SH-SY5Y (cell line): ENCODE results near the gene SYN1.

Experiments
- GATA2 ChIP-seq: IDR thresholded peaks from 2 replicates; pipeline ENCODE4 v1.6.1; 2011; ENCODE audit warnings: mild to moderate bottlenecking, low read depth, low read length
- GATA3 ChIP-seq: IDR thresholded peaks from 2 replicates; pipeline ENCODE4 v1.6.1; 2011; ENCODE audit warnings: low read depth, mild to moderate bottlenecking, low read length, moderate library complexity

Gene SYN1

GRCh38 chrX:47590984-47591383 lies 28.7 kb downstream of the SYN1 start:
- no peak for TF ChIP-seq GATA2
- TF ChIP-seq GATA3 = no peak

- TF ChIP-seq GATA3 (no peak), GATA2 (no peak)
Observed at GRCh38 chrX:47587906-47588735, 31.5 kb downstream of the SYN1 start.

- TF ChIP-seq GATA2 = no peak
- TF ChIP-seq GATA3 = no peak
Observed at GRCh38 chrX:47587091-47587891, 32.4 kb downstream of the SYN1 start.

GRCh38 chrX:47586043-47586787 lies 33.4 kb downstream of the SYN1 start:
- no peak for TF ChIP-seq GATA3
- TF ChIP-seq GATA2 = no peak

GRCh38 chrX:47585273-47585672 lies 34.4 kb downstream of the SYN1 start:
- TF ChIP-seq GATA3 (no peak), GATA2 (no peak)

GRCh38 chrX:47584714-47585113 lies 34.9 kb downstream of the SYN1 start:
- TF ChIP-seq GATA2 = no peak
- no peak for TF ChIP-seq GATA3

GRCh38 chrX:47583240-47583861 lies 36.3 kb downstream of the SYN1 start:
- TF ChIP-seq GATA3 = no peak
- TF ChIP-seq GATA2 = no peak

GRCh38 chrX:47581731-47582647 lies 37.7 kb downstream of the SYN1 start, which contains the start of gene TIMP1:
Gene TIMP1 (plus strand): TSS chrX:47582436. CDS start chrX:47583416, 980 bp downstream.
- TF ChIP-seq GATA3 = no peak
- TF ChIP-seq GATA2 = no peak

GRCh38 chrX:47579537-47579936 lies 40.1 kb downstream of the SYN1 start:
- TF ChIP-seq GATA2 = no peak
- no peak for TF ChIP-seq GATA3

- TF ChIP-seq GATA2 (no peak), GATA3 (no peak)
Observed at GRCh38 chrX:47578692-47579091, 41.0 kb downstream of the SYN1 start.

GRCh38 chrX:47577901-47578300 lies 41.8 kb downstream of the SYN1 start:
- no peak for TF ChIP-seq GATA3
- TF ChIP-seq GATA2 = no peak

GRCh38 chrX:47577424-47577823 lies 42.2 kb downstream of the SYN1 start:
- no peak for TF ChIP-seq GATA2
- TF ChIP-seq GATA3 = no peak
